Measurements from ENCODE around the gene KLHL33.
"Not testable (repeated sequence)": the region's sequence is repeated elsewhere in the genome, so short reads cannot be mapped to it uniquely, and the experiment has no call there.

KLHL33 gene

DNA sequence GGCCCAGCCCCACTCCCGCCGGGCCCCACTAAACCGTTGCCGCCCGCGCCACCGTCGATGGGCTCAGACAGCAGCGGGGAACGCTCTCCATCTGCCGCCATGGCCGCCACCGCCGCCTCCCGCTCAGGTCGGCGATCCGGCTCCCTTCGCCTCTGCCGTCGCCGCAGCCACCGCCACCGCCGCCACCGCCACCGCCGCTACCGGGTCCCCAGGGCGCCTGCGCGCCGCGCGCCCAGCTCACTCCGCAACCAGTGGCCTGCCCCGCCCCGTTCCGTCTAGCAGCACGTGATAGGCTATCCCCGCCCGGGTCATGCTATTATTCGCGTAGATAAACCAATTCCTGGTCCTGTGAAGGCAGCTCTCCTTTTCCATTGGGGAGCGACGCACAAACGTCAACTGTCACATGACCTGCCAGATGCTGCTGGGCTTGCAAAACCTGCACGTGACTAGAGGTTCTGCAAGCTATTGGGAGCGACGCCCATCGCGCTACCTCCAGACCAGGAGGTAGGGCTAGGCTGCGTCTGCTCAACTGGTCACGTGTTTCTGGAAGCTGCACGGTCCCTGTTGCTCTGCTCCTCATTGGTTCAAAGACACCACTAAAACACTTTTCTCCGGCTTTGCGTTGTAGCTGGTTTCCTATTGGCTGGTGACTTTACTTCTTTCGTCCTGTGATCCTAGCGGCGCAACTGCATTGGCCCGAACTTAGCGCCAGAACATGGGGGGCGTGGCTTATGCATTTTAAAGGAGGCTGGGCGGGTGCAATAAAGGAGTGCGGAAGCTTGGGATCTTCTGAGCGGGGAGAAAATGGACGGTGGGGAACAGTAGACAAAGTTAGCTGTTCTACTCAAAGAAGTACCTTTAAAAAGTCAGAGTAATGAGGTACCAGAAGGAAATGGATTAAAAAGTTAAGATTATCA lies 25.5 kb upstream of the KLHL33 start, which contains the start of gene PIP4P1:
TSS of gene PIP4P1 (minus strand) at position 210 of the 917 bp plus-strand sequence. CDS start at position 101, 109 bp downstream.
- FAIRE-seq (peak; percentile 99), DNase-seq (ENCODE audit: insufficient read length) (peak; percentile 78)
- TF ChIP-seq TAF1 (IDR thresholded peaks at IDR 0.05; ENCODE audit: borderline replicate concordance, low read depth, low read length) (no peak), POLR2A (IDR thresholded peaks at IDR 0.05; ENCODE audit: low read depth, low read length) (peak; percentile 63), POLR2AphosphoS5 (IDR thresholded peaks at IDR 0.05; ENCODE audit: low read depth, low read length) (peak; percentile 76)

DNA sequence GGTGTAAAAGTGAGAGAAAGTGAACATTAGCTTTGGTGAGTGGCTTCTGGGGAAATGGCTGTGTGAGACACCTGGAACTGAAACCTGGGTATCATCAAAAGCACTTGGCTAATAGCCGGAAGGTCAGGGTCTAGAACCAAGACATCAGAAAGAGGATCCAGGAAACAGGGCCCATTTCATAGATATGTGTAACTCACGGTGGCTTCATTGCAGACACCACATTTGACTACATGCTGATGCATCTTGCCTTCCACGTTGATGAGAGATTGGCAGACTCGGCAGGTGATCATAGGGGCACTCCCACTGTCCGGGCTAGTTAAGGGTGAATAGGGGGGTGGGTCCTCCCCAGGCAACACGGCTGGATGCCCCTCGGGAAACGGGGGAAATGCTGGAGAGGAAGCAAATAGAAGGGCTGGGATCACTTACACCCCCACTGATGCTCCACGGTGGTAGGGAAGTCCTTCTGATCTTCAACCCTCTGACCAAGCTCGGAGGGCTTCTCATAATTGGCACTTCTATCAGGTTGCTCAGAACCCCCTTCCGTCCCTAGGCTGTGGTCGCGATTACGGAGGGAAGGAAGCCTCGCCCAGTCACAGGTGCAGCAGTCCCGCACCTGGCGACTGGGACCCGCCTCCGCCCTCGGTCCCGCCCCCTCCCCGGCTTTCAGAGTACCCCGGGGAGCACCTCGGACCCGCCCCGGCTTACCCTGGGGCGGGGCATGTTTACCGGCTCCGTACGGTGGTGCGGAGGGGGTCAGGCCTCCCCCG lies 24.7 kb upstream of the KLHL33 start:
- no peak for DNase-seq (ENCODE audit: insufficient read length)
- TF ChIP-seq POLR2A (IDR thresholded peaks at IDR 0.05; ENCODE audit: low read depth, low read length) (no peak), POLR2AphosphoS5 (IDR thresholded peaks at IDR 0.05; ENCODE audit: low read depth, low read length) (no peak), TAF1 (IDR thresholded peaks at IDR 0.05; ENCODE audit: borderline replicate concordance, low read depth, low read length) (no peak)
- FAIRE-seq: no peak

DNA sequence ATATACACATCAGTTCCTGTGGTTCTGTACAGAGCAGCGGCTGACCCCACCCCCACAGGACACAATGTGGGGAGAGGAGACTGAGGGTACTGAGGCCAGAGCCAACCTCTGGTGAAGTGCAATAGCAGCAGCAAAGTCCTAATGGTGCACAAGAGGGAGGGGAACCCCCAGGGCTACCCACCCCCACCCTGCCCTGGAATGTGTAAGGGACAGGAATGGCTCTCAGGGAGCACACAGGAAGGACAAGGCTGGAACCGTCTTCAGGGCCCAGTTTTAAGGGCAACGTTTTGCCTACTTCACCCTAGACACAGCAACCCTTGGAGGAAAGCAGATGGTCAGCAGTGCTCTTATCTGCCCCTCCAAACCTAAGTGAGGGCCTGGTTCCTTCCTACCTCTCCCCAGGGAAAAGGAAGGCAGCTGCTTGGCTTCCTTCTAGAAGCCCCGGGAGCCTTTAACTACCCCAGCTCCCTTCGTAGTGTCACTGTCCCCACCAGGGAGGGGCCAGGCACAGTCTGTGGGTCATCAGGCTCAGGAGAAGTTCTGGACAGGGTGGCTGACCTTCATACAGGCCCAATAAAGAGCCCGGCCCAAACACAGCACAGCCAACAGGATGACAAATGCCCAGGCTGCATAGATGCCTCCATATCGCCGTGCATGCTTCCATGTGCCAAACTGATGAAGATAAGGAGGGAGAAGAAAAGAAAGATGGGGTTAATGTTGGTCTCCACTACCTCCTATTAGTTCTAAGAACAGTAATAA lies 22.2 kb upstream of the KLHL33 start:
- DNase-seq (ENCODE audit: insufficient read length): no peak
- no peak for FAIRE-seq
- TF ChIP-seq POLR2AphosphoS5 (IDR thresholded peaks at IDR 0.05; ENCODE audit: low read depth, low read length): peak; percentile 65; the same call in 1 of the 2 replicates
- no peak for TF ChIP-seq TAF1 (IDR thresholded peaks at IDR 0.05; ENCODE audit: borderline replicate concordance, low read depth, low read length)
- TF ChIP-seq POLR2A (IDR thresholded peaks at IDR 0.05; ENCODE audit: low read depth, low read length): peak; percentile 40; the same call in 1 of the 2 replicates

DNA sequence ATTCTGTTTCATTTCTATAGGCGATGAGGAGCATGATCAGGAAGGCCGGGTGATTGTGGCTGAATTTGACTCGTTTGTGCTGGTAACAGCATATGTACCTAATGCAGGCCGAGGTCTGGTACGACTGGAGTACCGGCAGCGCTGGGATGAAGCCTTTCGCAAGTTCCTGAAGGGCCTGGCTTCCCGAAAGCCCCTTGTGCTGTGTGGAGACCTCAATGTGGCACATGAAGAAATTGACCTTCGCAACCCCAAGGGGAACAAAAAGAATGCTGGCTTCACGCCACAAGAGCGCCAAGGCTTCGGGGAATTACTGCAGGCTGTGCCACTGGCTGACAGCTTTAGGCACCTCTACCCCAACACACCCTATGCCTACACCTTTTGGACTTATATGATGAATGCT lies 21.0 kb upstream of the KLHL33 start:
- no peak for FAIRE-seq
- no peak for DNase-seq (ENCODE audit: insufficient read length)
- TF ChIP-seq POLR2AphosphoS5 (IDR thresholded peaks at IDR 0.05; ENCODE audit: low read depth, low read length) (peak; percentile 37; the same call in 1 of the 2 replicates), TAF1 (IDR thresholded peaks at IDR 0.05; ENCODE audit: borderline replicate concordance, low read depth, low read length) (no peak), POLR2A (IDR thresholded peaks at IDR 0.05; ENCODE audit: low read depth, low read length) (no peak; the same call in 1 of the 2 replicates)

DNA sequence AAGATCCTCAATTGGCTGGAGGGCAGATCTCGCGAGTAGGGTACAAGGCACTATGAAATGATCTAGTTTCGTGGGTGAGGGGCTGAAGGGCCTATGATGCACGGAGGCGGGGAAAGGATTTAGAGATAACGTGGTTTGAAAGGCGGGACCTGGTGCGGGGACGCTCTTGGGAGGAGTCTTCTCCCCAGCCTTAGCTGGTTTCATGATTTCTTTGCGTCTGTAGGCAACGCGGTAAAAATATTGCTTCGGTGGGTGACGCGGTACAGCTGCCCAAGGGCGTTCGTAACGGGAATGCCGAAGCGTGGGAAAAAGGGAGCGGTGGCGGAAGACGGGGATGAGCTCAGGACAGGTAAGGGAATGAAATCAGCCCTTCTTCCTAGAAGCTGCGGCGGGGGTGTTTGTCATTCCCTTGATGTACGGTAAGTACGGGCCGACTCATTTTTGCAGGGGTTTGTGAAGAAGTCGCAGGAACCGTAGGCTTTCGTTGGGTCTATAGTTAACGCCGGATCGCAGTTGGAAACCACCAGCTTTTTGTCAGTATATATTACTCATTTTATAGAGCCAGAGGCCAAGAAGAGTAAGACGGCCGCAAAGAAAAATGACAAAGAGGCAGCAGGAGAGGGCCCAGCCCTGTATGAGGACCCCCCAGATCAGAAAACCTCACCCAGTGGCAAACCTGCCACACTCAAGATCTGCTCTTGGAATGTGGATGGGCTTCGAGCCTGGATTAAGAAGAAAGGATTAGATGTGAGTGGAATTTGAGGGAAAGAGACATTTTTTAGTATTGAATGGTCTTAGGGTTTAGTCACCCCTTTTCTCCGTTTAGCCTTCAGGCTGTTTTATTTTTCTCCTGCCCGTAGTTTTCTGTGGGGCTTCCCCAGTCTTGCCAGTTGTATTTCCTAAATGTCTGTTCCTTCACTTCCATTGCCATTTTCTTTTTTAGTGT lies 19.7 kb upstream of the KLHL33 start:
- no peak for TF ChIP-seq TAF1 (IDR thresholded peaks at IDR 0.05; ENCODE audit: borderline replicate concordance, low read depth, low read length)
- TF ChIP-seq POLR2A (IDR thresholded peaks at IDR 0.05; ENCODE audit: low read depth, low read length): peak; percentile 36; the same call in 1 of the 2 replicates
- no peak for DNase-seq (ENCODE audit: insufficient read length)
- no peak for FAIRE-seq

DNA sequence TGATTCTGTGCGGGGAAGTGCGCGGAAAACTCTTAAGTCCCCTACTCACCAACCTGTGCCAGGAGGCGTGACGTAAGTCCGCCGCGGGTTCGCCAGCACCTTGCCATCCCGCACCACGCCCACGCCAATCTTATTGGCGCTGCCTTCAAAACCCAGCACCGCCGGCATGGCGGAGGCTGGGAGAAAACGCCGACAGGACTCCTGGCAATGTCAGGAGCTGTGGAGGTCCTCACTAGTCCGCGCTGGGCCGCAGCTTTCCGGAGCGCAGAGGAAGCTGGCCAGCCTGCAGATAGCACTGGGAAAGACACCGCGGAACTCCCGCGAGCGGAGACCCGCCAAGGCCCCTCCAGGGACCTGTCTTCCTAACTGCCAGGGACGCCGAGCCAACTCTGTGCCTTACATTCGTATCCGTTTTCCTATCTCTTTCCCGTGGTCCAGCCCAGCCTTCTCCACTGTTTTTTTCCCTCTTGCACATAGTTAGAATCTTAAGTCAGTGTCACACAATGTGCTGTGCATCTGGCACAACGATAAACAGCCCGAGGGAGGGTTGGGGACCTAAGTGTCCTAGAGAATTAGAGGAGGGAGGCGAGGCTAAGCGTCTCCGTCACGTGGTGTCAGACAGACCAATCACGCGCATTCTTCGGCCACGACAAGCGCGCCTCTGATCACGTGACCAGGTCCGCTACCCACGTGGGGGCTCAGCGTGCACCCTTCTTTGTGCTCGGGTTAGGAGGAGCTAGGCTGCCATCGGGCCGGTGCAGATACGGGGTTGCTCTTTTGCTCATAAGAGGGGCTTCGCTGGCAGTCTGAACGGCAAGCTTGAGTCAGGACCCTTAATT lies 18.8 kb upstream of the KLHL33 start, which contains the start of the genes APEX1 and OSGEP:
TSS of gene APEX1 (plus strand) at position 711 of the 839 bp plus-strand sequence. CDS start 420 bp downstream, outside the sequence.
TSS of gene OSGEP (minus strand) at position 297 of the 839 bp plus-strand sequence. CDS start at position 168, 129 bp downstream.
- peak; percentile 93 for TF ChIP-seq POLR2AphosphoS5 (IDR thresholded peaks at IDR 0.05; ENCODE audit: low read depth, low read length)
- peak; percentile 89 for TF ChIP-seq POLR2A (IDR thresholded peaks at IDR 0.05; ENCODE audit: low read depth, low read length)
- peak; percentile 89 for TF ChIP-seq TAF1 (IDR thresholded peaks at IDR 0.05; ENCODE audit: borderline replicate concordance, low read depth, low read length)
- peak; percentile 91 for DNase-seq (ENCODE audit: insufficient read length)
- FAIRE-seq: peak; percentile 98

DNA sequence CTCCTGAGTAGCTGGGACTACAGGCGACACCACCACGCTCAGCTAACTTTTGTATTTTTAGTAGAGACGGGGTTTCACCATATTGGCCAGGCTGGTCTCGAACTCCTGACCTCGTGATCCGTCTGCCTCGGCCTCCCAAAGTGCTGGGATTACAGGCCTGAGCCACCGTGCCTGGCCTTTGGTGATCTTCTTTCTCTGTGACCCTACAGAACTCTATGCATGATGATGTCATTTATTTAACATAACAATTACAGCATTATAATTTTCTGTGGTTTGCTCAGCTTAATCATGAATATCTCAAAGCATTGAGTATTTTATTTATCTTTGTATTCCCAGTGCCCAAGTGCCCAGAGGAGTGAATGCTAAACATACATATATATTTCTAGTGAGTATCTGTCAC lies 16.9 kb upstream of the KLHL33 start:
- FAIRE-seq; DNase-seq (ENCODE audit: insufficient read length): not testable (repeated sequence)

DNA sequence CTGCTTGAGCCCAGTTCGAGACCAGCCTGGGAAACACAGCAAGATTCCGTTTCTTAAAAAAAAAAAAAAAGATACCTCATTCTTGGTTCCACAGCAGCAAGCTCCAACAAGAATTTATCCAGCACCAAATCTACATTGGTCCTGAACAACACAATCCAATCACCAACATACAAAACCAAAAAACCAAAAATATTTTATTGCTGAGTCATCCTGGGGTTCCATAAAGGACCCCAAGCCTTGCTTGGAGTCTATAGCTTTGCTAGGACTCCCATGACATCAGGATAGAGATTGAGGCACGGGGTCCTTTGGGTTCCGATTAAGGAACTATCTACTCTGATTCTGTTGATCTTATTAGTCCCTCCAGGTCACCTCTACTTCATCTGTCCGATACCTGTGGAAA lies 10.9 kb upstream of the KLHL33 start:
- DNase-seq (ENCODE audit: insufficient read length) (no peak), FAIRE-seq (no peak)
- TF ChIP-seq POLR2A (IDR thresholded peaks at IDR 0.05; ENCODE audit: low read depth, low read length): no peak
- TF ChIP-seq POLR2AphosphoS5 (IDR thresholded peaks at IDR 0.05; ENCODE audit: low read depth, low read length): no peak
- no peak for TF ChIP-seq TAF1 (IDR thresholded peaks at IDR 0.05; ENCODE audit: borderline replicate concordance, low read depth, low read length)

DNA sequence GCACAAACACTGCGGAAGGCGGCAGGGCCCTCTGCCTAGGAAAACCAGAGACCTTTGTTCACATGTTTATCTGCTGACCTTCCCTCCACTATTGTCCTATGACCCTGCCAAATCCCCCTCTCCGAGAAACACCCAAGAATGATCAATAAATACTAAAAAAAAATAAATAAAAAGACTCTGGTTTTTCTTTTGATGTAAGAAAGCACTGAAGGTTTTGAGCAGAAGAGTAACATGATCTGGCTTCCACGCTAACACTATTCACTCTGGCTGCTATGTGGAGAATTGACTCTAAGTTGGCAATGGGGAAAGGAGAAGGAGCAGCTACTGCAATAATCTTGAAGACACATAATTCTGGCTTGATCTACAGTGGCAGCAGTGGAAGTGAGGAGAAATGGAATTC lies 7.7 kb upstream of the KLHL33 start:
- DNase-seq (ENCODE audit: insufficient read length); FAIRE-seq: not testable (repeated sequence)
